LNCaP clone FGC (cell line): Measurements from ENCODE around the gene CDX2.

ENCODE experiments used
- DNase-seq: peaks from one replicate; pipeline ENCODE4 v3.0.0-alpha.2; 2011; ENCODE audit warnings: low read depth
- H3K4me3 ChIP-seq: 2 replicates; pipeline ENCODE4 v1.5.1; 2011; ENCODE audit warnings: mild to moderate bottlenecking, low read depth, low read length, control low read depth
- TF ChIP-seq, protein P1 (sequence below): IDR thresholded peaks from 2 replicates; pipeline ENCODE4 v1.5.1; 2012; ENCODE audit warnings: mild to moderate bottlenecking; ENCODE audit not compliant: control insufficient read depth, insufficient read depth; ENCODE audit errors: extremely low read depth

Gene CDX2

DNA sequence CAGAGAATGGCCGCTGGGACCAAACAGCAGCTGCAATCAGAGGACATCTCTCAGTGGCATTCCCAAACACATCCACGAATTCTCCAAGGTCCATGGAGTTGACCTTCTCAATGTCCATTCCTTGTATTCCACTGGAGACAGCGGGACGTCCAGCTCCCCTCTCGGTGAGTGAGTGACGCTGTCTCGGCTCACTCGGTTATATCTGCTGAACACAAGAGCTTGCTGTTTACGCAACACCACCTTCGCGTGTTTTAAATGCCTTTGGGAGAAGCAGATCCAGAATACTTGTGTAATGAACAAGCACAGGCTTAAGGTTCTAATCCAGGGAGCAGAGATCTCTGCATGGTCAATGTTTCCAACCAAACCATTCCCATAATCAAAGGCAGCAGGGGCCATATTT lies 19.4 kb upstream of the CDX2 start, which contains the start of gene URAD:
Gene URAD, minus strand, starts transcription at position 174 of the 400 bp plus-strand sequence. Its CDS starts 56 bp downstream, at position 118.
- DNase-seq, result no peak
- TF ChIP-seq, protein P1, sequence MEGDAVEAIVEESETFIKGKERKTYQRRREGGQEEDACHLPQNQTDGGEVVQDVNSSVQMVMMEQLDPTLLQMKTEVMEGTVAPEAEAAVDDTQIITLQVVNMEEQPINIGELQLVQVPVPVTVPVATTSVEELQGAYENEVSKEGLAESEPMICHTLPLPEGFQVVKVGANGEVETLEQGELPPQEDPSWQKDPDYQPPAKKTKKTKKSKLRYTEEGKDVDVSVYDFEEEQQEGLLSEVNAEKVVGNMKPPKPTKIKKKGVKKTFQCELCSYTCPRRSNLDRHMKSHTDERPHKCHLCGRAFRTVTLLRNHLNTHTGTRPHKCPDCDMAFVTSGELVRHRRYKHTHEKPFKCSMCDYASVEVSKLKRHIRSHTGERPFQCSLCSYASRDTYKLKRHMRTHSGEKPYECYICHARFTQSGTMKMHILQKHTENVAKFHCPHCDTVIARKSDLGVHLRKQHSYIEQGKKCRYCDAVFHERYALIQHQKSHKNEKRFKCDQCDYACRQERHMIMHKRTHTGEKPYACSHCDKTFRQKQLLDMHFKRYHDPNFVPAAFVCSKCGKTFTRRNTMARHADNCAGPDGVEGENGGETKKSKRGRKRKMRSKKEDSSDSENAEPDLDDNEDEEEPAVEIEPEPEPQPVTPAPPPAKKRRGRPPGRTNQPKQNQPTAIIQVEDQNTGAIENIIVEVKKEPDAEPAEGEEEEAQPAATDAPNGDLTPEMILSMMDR, result no peak

DNA sequence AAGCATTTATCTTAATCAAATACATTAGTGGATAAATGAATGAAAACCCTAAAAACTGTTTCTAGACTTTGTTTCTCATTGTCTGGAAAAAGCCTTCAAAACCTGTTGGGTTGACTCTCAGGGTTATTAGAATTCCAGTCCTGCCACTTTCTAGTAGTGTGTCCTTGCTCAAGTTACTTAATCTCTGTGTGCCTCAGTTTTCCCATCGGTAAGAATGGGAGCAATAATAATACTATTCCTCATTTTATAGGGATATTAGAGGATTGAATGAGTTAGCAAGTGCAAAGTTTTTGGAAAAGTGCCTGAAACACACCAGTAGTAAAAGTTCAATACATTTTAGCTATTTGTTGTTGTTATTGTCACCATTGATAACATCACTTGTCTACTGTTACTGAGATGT lies 16.5 kb upstream of the CDX2 start:
- DNase-seq, result no peak
- H3K4me3 ChIP-seq, result no peak overlapping the region
- TF ChIP-seq, protein P1, result no peak

More for the DNA sequence above, 19.4 kb upstream of the CDX2 start, which contains the start of gene URAD:
- no peak within 1 kb of the TSS for H3K4me3 ChIP-seq

DNA sequence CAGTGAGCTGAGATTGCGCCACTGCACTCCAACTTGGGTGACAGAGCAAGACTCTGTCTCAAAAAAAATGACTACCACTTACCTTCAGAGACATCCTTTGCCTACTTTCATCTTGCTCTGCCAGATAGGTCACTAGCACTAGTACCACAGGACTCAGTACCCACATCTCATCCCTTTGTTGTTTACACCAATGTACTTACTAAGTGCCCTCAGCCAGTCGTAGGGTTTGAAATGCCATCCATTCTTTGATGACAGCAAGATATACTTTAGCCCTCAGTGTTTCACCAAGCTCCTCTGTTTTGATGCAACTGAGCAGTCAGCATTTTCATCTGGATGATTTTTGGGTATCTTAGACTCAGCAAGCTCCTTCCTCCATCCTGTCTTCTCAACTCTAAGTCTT lies 13.2 kb upstream of the CDX2 start:
- no peak overlapping the region for H3K4me3 ChIP-seq
- no peak for DNase-seq
- TF ChIP-seq, protein P1, result no peak

DNA sequence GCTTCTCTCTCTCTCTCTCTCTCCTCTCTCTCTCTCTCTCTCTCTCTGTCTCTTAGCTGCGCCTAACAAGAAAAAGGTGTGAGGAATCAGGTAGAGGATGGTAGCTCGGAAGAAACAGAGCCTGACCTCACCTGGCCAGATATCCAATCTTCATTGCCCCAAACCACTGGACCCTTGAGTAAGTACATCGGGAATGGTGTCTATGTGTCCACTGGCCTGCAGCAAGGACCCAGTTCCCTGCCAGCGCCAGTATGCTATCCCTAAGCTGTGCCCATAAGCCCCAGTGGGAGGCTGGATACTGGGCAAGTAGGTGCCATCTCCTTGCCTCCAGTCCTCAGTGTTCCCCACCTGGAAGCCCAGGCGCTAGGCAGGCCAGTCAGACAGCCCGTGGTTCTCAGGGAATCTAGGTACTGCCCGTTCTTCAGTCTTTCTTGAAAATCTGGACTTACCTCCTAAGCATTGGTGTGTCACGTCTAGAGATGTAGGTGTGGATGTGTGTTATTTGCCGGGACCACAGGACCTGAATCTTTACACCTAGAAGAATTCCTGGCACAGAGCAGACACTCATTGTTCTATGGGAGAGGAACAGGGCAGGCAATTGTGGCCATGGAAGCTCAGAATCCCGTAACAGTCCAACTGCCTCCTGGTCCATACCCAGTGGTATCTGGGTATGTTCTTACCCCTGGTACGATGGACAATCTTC lies 12.0 kb upstream of the CDX2 start:
- DNase-seq, result no peak
- TF ChIP-seq, protein P1, result no peak

DNA sequence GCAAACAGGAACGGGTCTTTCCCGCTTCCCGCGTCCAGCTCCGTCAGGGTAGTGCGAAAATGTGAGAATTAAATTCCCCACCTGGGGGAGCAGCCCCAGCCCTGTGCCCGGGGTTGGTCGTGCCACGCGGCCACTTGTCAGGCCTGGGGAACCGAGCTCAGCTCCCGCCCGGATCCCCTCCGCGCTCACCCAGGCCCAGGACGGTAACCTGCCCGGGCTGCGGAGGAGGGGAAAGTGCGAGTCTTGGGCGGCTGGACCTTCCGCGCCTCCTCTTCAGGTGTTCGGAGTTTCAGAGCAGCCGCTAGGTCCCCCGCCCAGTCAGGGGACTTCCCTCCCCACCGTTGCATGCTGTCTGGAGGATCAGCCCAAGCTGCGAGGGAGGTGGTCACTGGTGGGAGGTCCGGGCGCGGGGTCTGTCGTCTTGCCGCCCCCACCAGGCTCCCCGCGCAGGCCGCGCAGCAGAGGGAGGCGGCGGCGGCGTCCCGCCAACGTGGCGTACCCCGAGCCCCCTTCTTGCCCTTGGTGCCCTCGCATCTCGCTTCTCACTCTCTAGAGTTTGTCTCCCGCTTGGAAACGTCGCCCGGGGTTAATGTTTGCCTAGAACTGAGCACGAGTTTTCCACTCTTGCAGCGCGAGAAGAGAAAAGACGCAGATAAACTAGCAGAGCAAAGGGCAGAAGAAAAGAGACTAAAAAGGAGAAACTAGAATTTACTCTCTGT lies 11.3 kb upstream of the CDX2 start:
- no peak overlapping the region for H3K4me3 ChIP-seq
- no peak for DNase-seq

More for the DNA sequence above, 12.0 kb upstream of the CDX2 start:
- no peak overlapping the region for H3K4me3 ChIP-seq

DNA sequence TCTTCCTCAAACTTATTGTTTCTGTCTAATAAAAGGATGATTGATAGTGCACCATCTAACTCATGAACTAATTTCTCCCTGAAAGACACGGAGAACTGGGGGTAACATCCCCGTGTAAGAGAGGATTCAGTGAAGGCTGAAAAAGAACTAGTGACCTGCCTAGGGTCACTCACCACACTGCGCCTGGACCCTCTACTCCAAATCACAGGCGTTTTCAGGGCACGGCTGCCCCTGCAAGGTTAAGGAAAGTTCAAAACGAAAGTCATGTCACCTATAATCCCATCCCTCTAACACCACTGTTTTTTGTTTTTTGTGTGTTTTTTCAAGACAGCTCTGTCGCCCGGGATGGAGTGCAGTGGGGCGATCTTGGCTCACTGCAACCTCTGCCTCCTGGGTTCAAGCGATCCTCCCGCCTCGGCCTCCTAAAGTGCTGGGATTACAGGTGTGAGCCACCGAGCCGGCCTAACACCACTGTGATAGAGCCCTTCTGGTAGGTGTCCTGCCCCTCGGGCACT lies 10.7 kb upstream of the CDX2 start:
- TF ChIP-seq, protein P1, result no peak
- no peak overlapping the region for H3K4me3 ChIP-seq

More for the DNA sequence above, 11.3 kb upstream of the CDX2 start:
- TF ChIP-seq, protein P1, result no peak

More for the DNA sequence above, 10.7 kb upstream of the CDX2 start:
- no peak for DNase-seq
